Brain microvascular endothelial cell (primary cell): ENCODE data around the gene FOS.
A peak's percentile ranks its signal among the peaks of the same experiment; 100 is the strongest.

Experiments
- DNase-seq: peaks from one replicate; pipeline ENCODE4 v3.0.0-alpha.2; 2020
- H3K27ac ChIP-seq: fragments of 250-450 bp; sonication (Bioruptor Pico); 2 replicates; pipeline ENCODE4 v1.5.1; 2020; ENCODE audit warnings: mild to moderate bottlenecking, moderate library complexity
- H3K27me3 ChIP-seq: fragments of 250-450 bp; sonication (Bioruptor Pico); replicated peaks from 2 replicates; pipeline ENCODE4 v1.5.1; 2020; ENCODE audit warnings: mild to moderate bottlenecking
- H3K36me3 ChIP-seq: fragments of 250-450 bp; sonication (Bioruptor Pico); replicated peaks from 2 replicates; pipeline ENCODE4 v1.5.1; 2020; ENCODE audit warnings: mild to moderate bottlenecking
- H3K4me3 ChIP-seq: 2 replicates; pipeline ENCODE4 v1.5.1; 2011; ENCODE audit warnings: low read depth, mild to moderate bottlenecking, control low read depth, low read length, moderate library complexity
- CTCF ChIP-seq: IDR thresholded peaks from 2 replicates; pipeline ENCODE4 v1.5.1; 2011; ENCODE audit warnings: low read depth, mild to moderate bottlenecking, moderate library complexity, low read length, control low read depth, inconsistent platforms; ENCODE audit errors: missing control alignments
- in situ Hi-C: cut with HindIII; loops from 2 replicates; pipeline ENCODE4 v1.10.0; 2017; ENCODE audit warnings: low sequenced_read_pairs, low pct_ligation_motif_present

The FOS gene

GRCh38 chr14:75271514-75271913 lies 7.1 kb upstream of the FOS start:
- in situ Hi-C loops, result no loop called here
- no peak overlapping the region for H3K4me3 ChIP-seq
- no peak overlapping the region for H3K27ac ChIP-seq
- no peak for DNase-seq
- H3K27me3 ChIP-seq, result no peaks in the 10 kb centered on the region
- H3K36me3 ChIP-seq, result no peaks in the 10 kb centered on the region
- TF ChIP-seq CTCF, result no peak

GRCh38 chr14:75273272-75274049 lies 5.2 kb upstream of the FOS start:
- DNase-seq, result peak; percentile 66
- Histone ChIP-seq H3K27me3 (no peaks in the 10 kb centered on the region), H3K27ac (peak overlapping the region; percentile 2)

GRCh38 chr14:75274050-75274898 lies 4.4 kb upstream of the FOS start:
- no peak overlapping the region for H3K27ac ChIP-seq
- in situ Hi-C loops, result no loop called here
- TF ChIP-seq CTCF, result no peak
- no peaks in the 10 kb centered on the region for H3K27me3 ChIP-seq
- no peak for DNase-seq
- no peak overlapping the region for H3K4me3 ChIP-seq
- H3K36me3 ChIP-seq, result no peaks in the 10 kb centered on the region

More at GRCh38 chr14:75273272-75274049, 5.2 kb upstream of the FOS start:
- in situ Hi-C loops, result no loop called here
- TF ChIP-seq CTCF, result no peak
- Histone ChIP-seq H3K4me3 (no peak overlapping the region), H3K36me3 (no peaks in the 10 kb centered on the region)

DNA sequence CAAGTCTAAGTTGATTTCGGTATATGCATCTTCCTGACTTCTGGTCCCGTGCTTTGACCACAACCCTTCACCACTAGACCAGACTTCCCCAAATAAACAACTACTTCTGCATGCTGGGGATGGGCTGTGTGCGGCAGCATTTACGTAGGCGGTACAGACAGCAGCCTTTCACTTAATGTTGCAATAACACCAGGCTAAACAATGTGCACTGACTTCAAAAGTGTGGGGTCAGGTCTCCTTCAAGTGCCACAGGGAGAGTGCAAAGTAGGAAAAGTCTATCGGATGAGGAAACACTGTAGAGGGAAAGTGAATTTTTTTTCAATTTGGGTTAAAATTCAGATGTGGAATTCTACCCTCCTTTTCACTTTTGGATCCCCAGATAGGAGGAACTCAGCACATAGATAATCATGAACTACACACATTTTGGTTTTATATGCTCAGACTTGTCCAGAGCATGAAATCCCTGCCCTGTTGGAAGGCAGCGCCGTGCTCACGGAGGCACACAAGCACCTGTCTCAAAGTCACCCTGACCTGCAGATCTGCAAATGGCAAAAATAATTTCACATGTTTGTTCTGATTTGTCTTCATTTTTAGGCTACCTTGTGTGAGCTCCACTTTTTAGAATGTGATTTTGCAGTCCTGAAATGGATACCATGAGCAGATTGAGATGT lies 3.6 kb upstream of the FOS start:
- H3K27me3 ChIP-seq, result no peaks in the 10 kb centered on the region
- in situ Hi-C loops, result no loop called here
- no peak overlapping the region for H3K4me3 ChIP-seq
- TF ChIP-seq CTCF, result no peak
- no peak overlapping the region for H3K27ac ChIP-seq
- DNase-seq, result peak; percentile 72
- no peaks in the 10 kb centered on the region for H3K36me3 ChIP-seq

DNA sequence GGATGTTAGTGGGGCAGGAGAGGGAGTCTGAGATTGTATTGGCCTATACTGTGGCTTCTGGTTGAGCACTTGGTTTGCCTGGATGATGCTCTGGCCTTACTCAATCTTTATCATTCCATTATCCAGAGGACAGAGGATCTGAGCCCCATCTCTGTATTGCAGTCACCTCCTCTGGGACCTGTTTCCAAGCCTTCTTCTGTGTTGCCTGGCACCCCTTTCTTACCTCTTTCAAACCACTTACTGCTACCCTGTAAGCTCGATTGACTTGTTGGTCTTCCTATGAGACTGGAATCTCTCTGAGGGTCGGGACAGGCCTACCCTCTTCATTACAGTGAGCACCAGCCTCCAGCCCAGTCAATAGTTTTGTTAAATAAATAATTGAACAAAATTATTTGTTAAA lies 3.0 kb upstream of the FOS start:
- no peak overlapping the region for H3K27ac ChIP-seq
- in situ Hi-C loops, result no loop called here
- no peak for TF ChIP-seq CTCF
- no peak overlapping the region for H3K4me3 ChIP-seq
- peaks cover 5% of the 10 kb centered on the region for H3K36me3 ChIP-seq
- no peaks in the 10 kb centered on the region for H3K27me3 ChIP-seq
- DNase-seq, result no peak
